T-cell (primary cell): ENCODE measurements around the gene JMJD6. TPM values are rescaled to one million over a fixed set of nuclear protein-coding genes. Genes with fewer than 3 reads are reported as not detected.
"Not testable (repeated sequence)": the region's sequence is repeated elsewhere in the genome, so short reads cannot be mapped to it uniquely, and the experiment has no call there.

Experiments
- ATAC-seq, 4 experiments: fragments of 200-7000 bp in 3 of 4; fragments of 150-1000 bp in 1 of 4; cut with Tn5 transposase; replicated peaks in 1 of 4; 1 replicate in 3 of 4; 2 replicates in 1 of 4; pipeline ENCODE4 v1.10.0; 2021; ENCODE audit warnings: moderate library complexity in 3 of 4, mild to moderate bottlenecking in 2 of 4, moderate number of reproducible peaks in 1 of 4
- CTCF ChIA-PET, 2 donors: fragments of 300-600 bp; sonication (Branson Sonifier 250); formaldehyde crosslinking; loops; one replicate each; lab custom pipeline; 2022; ENCODE audit warnings: antibody characterized with exemption in 2 of 2; lab: Charles Lee
- POLR2A ChIA-PET, 2 donors: fragments of 300-600 bp; sonication (Branson Sonifier 250); formaldehyde crosslinking; loops; one replicate each; lab custom pipeline; 2022; ENCODE audit warnings: antibody characterized with exemption in 2 of 2; lab: Charles Lee
- DNase-seq, 35 experiments: peaks; one replicate each; pipeline versions ENCODE4 v3.0.0 to v3.0.0-alpha.2; 2013 to 2023
- H3K27ac ChIP-seq: one replicate; pipeline ENCODE4 v1.5.1; 2013; ENCODE audit warnings: low read length
- H3K27me3 ChIP-seq, 2 experiments: replicated peaks in 1 of 2; 1 replicate in 1 of 2; 2 replicates in 1 of 2; pipeline versions ENCODE4 v1.6.1 to v1.7.0; 2013; ENCODE audit warnings: low read length in 1 of 2, mixed read lengths in 1 of 2; ENCODE audit not compliant: control insufficient read depth in 2 of 2, insufficient read depth in 2 of 2; ENCODE audit errors: extremely low read depth in 1 of 2
- H3K36me3 ChIP-seq, 2 donors: 1 replicate in 1 of 2; 2 replicates in 1 of 2; pipeline versions ENCODE4 v1.6.1 to v1.7.0; 2013; ENCODE audit warnings: low read length in 1 of 2; ENCODE audit not compliant: control insufficient read depth in 2 of 2, insufficient read depth in 1 of 2; ENCODE audit errors: extremely low read depth in 1 of 2
- H3K4me1 ChIP-seq, 2 experiments: 1 replicate in 1 of 2; 2 replicates in 1 of 2; pipeline versions ENCODE4 v1.6.1 to v1.7.0; 2013; ENCODE audit warnings: low read length in 2 of 2, mixed read lengths in 1 of 2; ENCODE audit not compliant: insufficient read depth in 2 of 2, control insufficient read depth in 1 of 2; ENCODE audit errors: extremely low read depth in 1 of 2
- H3K4me3 ChIP-seq, 2 donors: 1 replicate in 1 of 2; 2 replicates in 1 of 2; pipeline versions ENCODE4 v1.5.1 to v1.7.0; 2013; ENCODE audit warnings: mild to moderate bottlenecking in 2 of 2, low read length in 1 of 2, moderate library complexity in 1 of 2; ENCODE audit not compliant: control insufficient read depth in 1 of 2; ENCODE audit errors: extremely low read depth in 1 of 2
- H3K9me3 ChIP-seq: 2 replicates; pipeline ENCODE4 v1.7.0; 2013
- H3K27ac Mint-ChIP-seq, 2 donors: one replicate each; pipeline ENCODE4 v1.8.0; 2020 to 2021; ENCODE audit warnings: mild to moderate bottlenecking in 2 of 2, mixed read lengths in 2 of 2
- H3K27me3 Mint-ChIP-seq, 2 donors: one replicate each; pipeline ENCODE4 v1.8.0; 2021 to 2022; ENCODE audit warnings: mixed read lengths in 2 of 2
- H3K36me3 Mint-ChIP-seq: one replicate; pipeline ENCODE4 v1.8.0; 2021; ENCODE audit warnings: mixed read lengths
- H3K4me1 Mint-ChIP-seq, 3 donors: one replicate each; pipeline ENCODE4 v1.8.0; 2020 to 2022; ENCODE audit warnings: mixed read lengths in 3 of 3, mild to moderate bottlenecking in 1 of 3
- H3K4me3 Mint-ChIP-seq, 3 donors: one replicate each; pipeline ENCODE4 v1.8.0; 2020 to 2022; ENCODE audit warnings: mild to moderate bottlenecking in 3 of 3, mixed read lengths in 3 of 3, moderate library complexity in 3 of 3
- H3K9me3 Mint-ChIP-seq, 3 donors: one replicate each; pipeline ENCODE4 v1.8.0; 2020 to 2022; ENCODE audit warnings: mixed read lengths in 3 of 3
- WGBS: methylation state at CpG from one replicate; pipeline ENCODE4 v1.1.5; 2013; ENCODE audit warnings: missing lambda C conversion rate; ENCODE audit not compliant: insufficient coverage; 5-methylcytosine and 5-hydroxymethylcytosine counted together
- total RNA-seq, 35 experiments: library from RNA in 6 of 35; stranded (reverse) in 6 of 35; fragments of 120-200 nt in 1 of 35; gene quantifications; one replicate each; pipeline versions ENCODE4 v1.2.1 to v1.2.4 and lab custom pipeline; 2013 to 2026

Gene JMJD6
- total RNA-seq, 5 donors from 2014 or later (not counting 1 experiment from before 2014, with no cell fraction given), result 48.7 to 155 (median 56.6) TPM

- peaks cover 40% of the 10 kb centered on the region for H3K36me3 Mint-ChIP-seq
- Histone ChIP-seq H3K36me3 (peaks cover 7 to 61% of the 10 kb centered on the region in 2 donors), H3K4me1 (peaks cover 45 to 46% of the 10 kb centered on the region in 2 experiments), H3K4me3 (peak overlapping the region; percentile 59 to 81), H3K9me3 (no peaks in the 10 kb centered on the region), H3K27me3 (no peaks in the 10 kb centered on the region), H3K27ac (peak overlapping the region; percentile 82)
- no peaks in the 10 kb centered on the region for H3K27me3 Mint-ChIP-seq
- H3K9me3 Mint-ChIP-seq, result no peaks in the 10 kb centered on the region
- ChIA-PET CTCF (interaction anchor here (0.6 to 1.1 kb wide), 3 partner anchors 17 to 329 kb away, joined by 3 to 12 read pairs (median 7); no protein-coding TSS in a partner anchor), POLR2A (interaction anchor here (0.8 to 1.4 kb wide), 6 partner anchors 9 to 282 kb away, joined by 3 to 11 read pairs (median 4); partner anchors contain the start of genes JMJD6 (in 1 of the 2), METTL23 (in 1 of the 2) and UBE2O (in 1 of the 2))
- ATAC-seq (no peak), DNase-seq (peak in 1 of 35 experiments; percentile 63)
- peak overlapping the region; percentile 82 to 92 for H3K27ac Mint-ChIP-seq
- peaks cover 64 to 69% (median 68%) of the 10 kb centered on the region in 3 donors for H3K4me1 Mint-ChIP-seq
- peak overlapping the region; percentile 95 to 97 (median 96) for H3K4me3 Mint-ChIP-seq
- WGBS, result no CpG with 5 or more reads among the region's 5 CpGs
Observed at GRCh38 chr17:76735006-76735405, 8.6 kb upstream of the JMJD6 start.

GRCh38 chr17:76734080-76734840 lies 7.9 kb upstream of the JMJD6 start:
- peaks cover 48 to 50% of the 10 kb centered on the region in 2 experiments for H3K4me1 ChIP-seq
- peak overlapping the region; percentile 82 for H3K27ac ChIP-seq
- 0% methylated on average over 3 of the region's 8 CpGs for WGBS
- peaks cover 70 to 72% (median 70%) of the 10 kb centered on the region in 3 donors for H3K4me1 Mint-ChIP-seq
- H3K36me3 ChIP-seq, result peaks cover 8 to 59% of the 10 kb centered on the region in 2 donors
- no peaks in the 10 kb centered on the region for H3K9me3 Mint-ChIP-seq
- H3K27me3 ChIP-seq, result no peaks in the 10 kb centered on the region
- H3K4me3 ChIP-seq, result peak overlapping the region; percentile 63 to 81
- CTCF ChIA-PET, result interaction anchor here in 1 of 2 donors (1.0 to 1.1 kb wide), 2 partner anchors 18 to 20 kb away, joined by 3 to 12 read pairs; no protein-coding TSS in a partner anchor
- peaks cover 42% of the 10 kb centered on the region for H3K36me3 Mint-ChIP-seq
- H3K4me3 Mint-ChIP-seq, result peak overlapping the region; percentile 95 to 97 (median 96)
- peak in 1 of 35 experiments; percentile 45 for DNase-seq
- H3K27ac Mint-ChIP-seq, result peak overlapping the region; percentile 82 to 92
- ATAC-seq, result no peak
- POLR2A ChIA-PET, result interaction anchor here (0.8 to 1.4 kb wide), 3 partner anchors 8 to 63 kb away, joined by 4 to 11 read pairs (median 6); partner anchors contain the start of genes JMJD6 (in 1 of the 2) and METTL23 (in 1 of the 2)
- H3K9me3 ChIP-seq, result no peaks in the 10 kb centered on the region
- no peaks in the 10 kb centered on the region for H3K27me3 Mint-ChIP-seq

- no CpG with 5 or more reads among the region's 1 CpG for WGBS
- peaks cover 8 to 59% of the 10 kb centered on the region in 2 donors for H3K36me3 ChIP-seq
Observed at GRCh38 chr17:76733618-76733957, 7.2 kb upstream of the JMJD6 start.

GRCh38 chr17:76732734-76733617 lies 6.6 kb upstream of the JMJD6 start:
- no peaks in the 10 kb centered on the region for H3K27me3 Mint-ChIP-seq
- no peak overlapping the region for H3K4me3 ChIP-seq
- CTCF ChIA-PET, result interaction anchor here in 1 of 2 donors (1.4 kb wide), 1 partner anchor 19 kb away, joined by 3 read pairs; no protein-coding TSS in a partner anchor
- H3K36me3 Mint-ChIP-seq, result peaks cover 43% of the 10 kb centered on the region
- H3K4me3 Mint-ChIP-seq, result peak overlapping the region; percentile 95 to 97 (median 96)
- no CpG with 5 or more reads among the region's 3 CpGs for WGBS
- POLR2A ChIA-PET, result interaction anchor here in 1 of 2 donors (0.6 to 1.0 kb wide), 3 partner anchors 15 to 57 kb away, joined by 3 to 5 read pairs (median 3); no protein-coding TSS in a partner anchor
- H3K27ac Mint-ChIP-seq, result peak overlapping the region; percentile 82 to 92
- H3K4me1 ChIP-seq, result peaks cover 44 to 53% of the 10 kb centered on the region in 2 experiments
- H3K4me1 Mint-ChIP-seq, result peaks cover 68 to 69% (median 68%) of the 10 kb centered on the region in 3 donors
- H3K9me3 Mint-ChIP-seq, result no peaks in the 10 kb centered on the region
- DNase-seq (no peak), ATAC-seq (no peak)
- H3K36me3 ChIP-seq, result peaks cover 8 to 59% of the 10 kb centered on the region in 2 donors
- H3K27ac ChIP-seq, result peak overlapping the region; percentile 32
- no peaks in the 10 kb centered on the region for H3K9me3 ChIP-seq
- H3K27me3 ChIP-seq, result no peaks in the 10 kb centered on the region

More at GRCh38 chr17:76733618-76733957, 7.2 kb upstream of the JMJD6 start:
- ATAC-seq (no peak), DNase-seq (no peak)
- no peaks in the 10 kb centered on the region for H3K27me3 Mint-ChIP-seq
- Histone ChIP-seq H3K27ac (peak overlapping the region; percentile 32), H3K27me3 (no peaks in the 10 kb centered on the region), H3K4me1 (peaks cover 45 to 53% of the 10 kb centered on the region in 2 experiments), H3K4me3 (no peak overlapping the region), H3K9me3 (no peaks in the 10 kb centered on the region)
- H3K27ac Mint-ChIP-seq, result peak overlapping the region; percentile 82 to 92
- POLR2A ChIA-PET, result no interaction called here
- H3K36me3 Mint-ChIP-seq, result peaks cover 43% of the 10 kb centered on the region
- peaks cover 68 to 69% (median 69%) of the 10 kb centered on the region in 3 donors for H3K4me1 Mint-ChIP-seq
- H3K4me3 Mint-ChIP-seq, result peak overlapping the region; percentile 95 to 97 (median 96)
- H3K9me3 Mint-ChIP-seq, result no peaks in the 10 kb centered on the region
- CTCF ChIA-PET, result interaction anchor here in 1 of 2 donors (1.4 kb wide), 1 partner anchor 20 kb away, joined by 3 read pairs; no protein-coding TSS in a partner anchor

GRCh38 chr17:76731800-76732733 lies 5.7 kb upstream of the JMJD6 start:
- H3K27me3 ChIP-seq, H3K27me3 Mint-ChIP-seq, ATAC-seq, H3K9me3 ChIP-seq, H3K9me3 Mint-ChIP-seq, H3K4me3 ChIP-seq, H3K27ac ChIP-seq, DNase-seq: not testable (repeated sequence)
- peaks cover 47% of the 10 kb centered on the region for H3K36me3 Mint-ChIP-seq
- WGBS, result 91% methylated on average over 7 of the region's 13 CpGs
- ChIA-PET CTCF (interaction anchor here (0.6 to 1.4 kb wide), 4 partner anchors 16 to 137 kb away, joined by 3 read pairs; no protein-coding TSS in a partner anchor), POLR2A (interaction anchor here (0.6 to 1.0 kb wide), 4 partner anchors 11 to 960 kb away, joined by 3 to 5 read pairs (median 4); no protein-coding TSS in a partner anchor)
- peaks cover 8 to 59% of the 10 kb centered on the region in 2 donors for H3K36me3 ChIP-seq
- H3K4me3 Mint-ChIP-seq, result peak overlapping the region in 2 of 3 donors; percentile 21 to 95
- H3K27ac Mint-ChIP-seq, result peak overlapping the region; percentile 78 to 82
- peaks cover 50 to 62% of the 10 kb centered on the region in 2 experiments for H3K4me1 ChIP-seq
- peaks cover 73 to 76% (median 75%) of the 10 kb centered on the region in 3 donors for H3K4me1 Mint-ChIP-seq
